Measurements from ENCODE around the gene IL15.

IL15 gene

GRCh38 chr4:141656031-141656430 is 19.6 kb downstream of the IL15 start:
- CTCF ChIA-PET, result interaction anchor here (1.7 kb wide), 1 partner anchor 9 kb away, joined by 4 read pairs; no protein-coding TSS in a partner anchor
- TF ChIP-seq CTCF (IDR thresholded peaks at IDR 0.05; ENCODE audit: control extremely low read depth, extremely low read depth, low read depth, missing control alignments), result no peak
- POLR2A ChIA-PET, result no interaction called here
- DNase-seq (ENCODE audit: extremely low spot score), result no peak

- ChIA-PET CTCF (interaction anchor here (0.6 kb wide), 1 partner anchor 10 kb away, joined by 3 read pairs; no protein-coding TSS in a partner anchor), POLR2A (no interaction called here)
- no peak for TF ChIP-seq CTCF (IDR thresholded peaks at IDR 0.05; ENCODE audit: control extremely low read depth, extremely low read depth, low read depth, missing control alignments)
- DNase-seq (ENCODE audit: extremely low spot score), result no peak
Measured at GRCh38 chr4:141657550-141658250, 21.3 kb downstream of the IL15 start.

- TF ChIP-seq CTCF (IDR thresholded peaks at IDR 0.05; ENCODE audit: control extremely low read depth, extremely low read depth, low read depth, missing control alignments), result no peak
- ChIA-PET CTCF (no interaction called here), POLR2A (no interaction called here)
- DNase-seq (ENCODE audit: extremely low spot score), result no peak
Measured at GRCh38 chr4:141658309-141658708, 21.9 kb downstream of the IL15 start.

- CTCF ChIA-PET, result interaction anchor here (0.7 to 1.6 kb wide), 4 partner anchors 9 to 19 kb away, joined by 3 to 4 read pairs (median 3); no protein-coding TSS in a partner anchor
- TF ChIP-seq CTCF (IDR thresholded peaks at IDR 0.05; ENCODE audit: control extremely low read depth, extremely low read depth, low read depth, missing control alignments), result no peak
- DNase-seq (ENCODE audit: extremely low spot score), result peak; percentile 20
- POLR2A ChIA-PET, result no interaction called here
Measured at GRCh38 chr4:141659539-141659938, 23.2 kb downstream of the IL15 start.

GRCh38 chr4:141660880-141661279 is 24.5 kb downstream of the IL15 start:
- ChIA-PET CTCF (interaction anchor here (1.2 kb wide), 1 partner anchor 9 kb away, joined by 3 read pairs; no protein-coding TSS in a partner anchor), POLR2A (no interaction called here)
- no peak for TF ChIP-seq CTCF (IDR thresholded peaks at IDR 0.05; ENCODE audit: control extremely low read depth, extremely low read depth, low read depth, missing control alignments)
- DNase-seq (ENCODE audit: extremely low spot score), result no peak

- CTCF ChIA-PET, result interaction anchor here (0.9 to 1.0 kb wide), 2 partner anchors 9 to 28 kb away, joined by 3 read pairs; no protein-coding TSS in a partner anchor
- no peak for DNase-seq (ENCODE audit: extremely low spot score)
Measured at GRCh38 chr4:141668200-141668910, 32.0 kb downstream of the IL15 start.

More at GRCh38 chr4:141668200-141668910, 32.0 kb downstream of the IL15 start:
- no peak for TF ChIP-seq CTCF (IDR thresholded peaks at IDR 0.05; ENCODE audit: control extremely low read depth, extremely low read depth, low read depth, missing control alignments)
- POLR2A ChIA-PET, result no interaction called here

All from GM10248 (cell line).